Large intestine (tissue), 12 donors: ENCODE data around the gene PGGT1B. TPM values are rescaled to one million over a fixed set of nuclear protein-coding genes. Genes with fewer than 3 reads are reported as not detected.
A peak's percentile ranks its signal among the peaks of the same experiment; 100 is the strongest.

Source experiments
- DNase-seq, 2 donors: peaks; one replicate each; pipeline versions ENCODE4 v3.0.0 to v3.0.0-alpha.2; 2013
- H3K27ac ChIP-seq: one replicate; pipeline ENCODE4 v1.5.1; 2013; ENCODE audit warnings: low read length
- H3K27me3 ChIP-seq: 2 replicates; pipeline ENCODE4 v1.6.1; 2013; ENCODE audit warnings: low read length; ENCODE audit not compliant: control insufficient read depth, insufficient read depth
- H3K36me3 ChIP-seq: 2 replicates; pipeline ENCODE4 v1.6.1; 2013; ENCODE audit warnings: low read length; ENCODE audit not compliant: control insufficient read depth, insufficient read depth
- H3K4me1 ChIP-seq: one replicate; pipeline ENCODE4 v1.6.1; 2013; ENCODE audit warnings: low read length; ENCODE audit not compliant: control insufficient read depth, insufficient read depth
- H3K4me3 ChIP-seq: one replicate; pipeline ENCODE4 v1.5.1; 2013; ENCODE audit warnings: low read length
- H3K9me3 ChIP-seq: one replicate; pipeline ENCODE4 v1.6.1; 2013; ENCODE audit warnings: mild to moderate bottlenecking, low read depth, low read length, moderate library complexity; ENCODE audit not compliant: control insufficient read depth
- WGBS: methylation state at CpG from one replicate; pipeline ENCODE4 v1.1.5; 2013; ENCODE audit warnings: low lambda C conversion rate; ENCODE audit not compliant: insufficient coverage; 5-methylcytosine and 5-hydroxymethylcytosine counted together
- long read RNA-seq, 11 donors: transcript quantifications; one replicate each; lab custom pipeline, GENCODE V29; 2026
- polyA plus RNA-seq: library from polyadenylated mRNA; unstranded; fragments of 120-200 nt; gene quantifications from one replicate; pipeline ENCODE4 v1.2.1, GENCODE V29; 2013

PGGT1B gene
- 20.5 TPM for polyA plus RNA-seq
- long read RNA-seq, donor 1, full-length matches to known transcripts, result 4 of 4 reads
- long read RNA-seq, donor 1, partial matches to known transcripts, result 0 of 4 reads
- long read RNA-seq, donor 1, other reads (novel, unspliced or antisense), result 0 of 4 reads
- long read RNA-seq, donor 2, full-length matches to known transcripts, result 10 of 17 reads
- long read RNA-seq, donor 2, partial matches to known transcripts, result 7 of 17 reads
- long read RNA-seq, donor 2, other reads (novel, unspliced or antisense), result 0 of 17 reads
- long read RNA-seq, donor 3, full-length matches to known transcripts, result 20 of 20 reads
- long read RNA-seq, donor 3, partial matches to known transcripts, result 0 of 20 reads
- long read RNA-seq, donor 3, other reads (novel, unspliced or antisense), result 0 of 20 reads
- long read RNA-seq, donor 4, full-length matches to known transcripts, result 1 of 1 reads
- long read RNA-seq, donor 4, partial matches to known transcripts, result 0 of 1 reads
- long read RNA-seq, donor 4, other reads (novel, unspliced or antisense), result 0 of 1 reads
- long read RNA-seq, donor 5, full-length matches to known transcripts, result 4 of 4 reads
- long read RNA-seq, donor 5, partial matches to known transcripts, result 0 of 4 reads
- long read RNA-seq, donor 5, other reads (novel, unspliced or antisense), result 0 of 4 reads
- long read RNA-seq, donor 6, full-length matches to known transcripts, result 4 of 4 reads
- long read RNA-seq, donor 6, partial matches to known transcripts, result 0 of 4 reads
- long read RNA-seq, donor 6, other reads (novel, unspliced or antisense), result 0 of 4 reads
- long read RNA-seq, donor 7, full-length matches to known transcripts, result 4 of 4 reads
- long read RNA-seq, donor 7, partial matches to known transcripts, result 0 of 4 reads
- long read RNA-seq, donor 7, other reads (novel, unspliced or antisense), result 0 of 4 reads
- long read RNA-seq, donor 8, full-length matches to known transcripts, result 7 of 7 reads
- long read RNA-seq, donor 8, partial matches to known transcripts, result 0 of 7 reads
- long read RNA-seq, donor 8, other reads (novel, unspliced or antisense), result 0 of 7 reads
- long read RNA-seq, donor 9, full-length matches to known transcripts, result 3 of 3 reads
- long read RNA-seq, donor 9, partial matches to known transcripts, result 0 of 3 reads
- long read RNA-seq, donor 9, other reads (novel, unspliced or antisense), result 0 of 3 reads
- long read RNA-seq, donor 10, full-length matches to known transcripts, result 5 of 5 reads
- long read RNA-seq, donor 10, partial matches to known transcripts, result 0 of 5 reads
- long read RNA-seq, donor 10, other reads (novel, unspliced or antisense), result 0 of 5 reads
- long read RNA-seq, donor 11, full-length matches to known transcripts, result 5 of 5 reads
- long read RNA-seq, donor 11, partial matches to known transcripts, result 0 of 5 reads
- long read RNA-seq, donor 11, other reads (novel, unspliced or antisense), result 0 of 5 reads

DNA sequence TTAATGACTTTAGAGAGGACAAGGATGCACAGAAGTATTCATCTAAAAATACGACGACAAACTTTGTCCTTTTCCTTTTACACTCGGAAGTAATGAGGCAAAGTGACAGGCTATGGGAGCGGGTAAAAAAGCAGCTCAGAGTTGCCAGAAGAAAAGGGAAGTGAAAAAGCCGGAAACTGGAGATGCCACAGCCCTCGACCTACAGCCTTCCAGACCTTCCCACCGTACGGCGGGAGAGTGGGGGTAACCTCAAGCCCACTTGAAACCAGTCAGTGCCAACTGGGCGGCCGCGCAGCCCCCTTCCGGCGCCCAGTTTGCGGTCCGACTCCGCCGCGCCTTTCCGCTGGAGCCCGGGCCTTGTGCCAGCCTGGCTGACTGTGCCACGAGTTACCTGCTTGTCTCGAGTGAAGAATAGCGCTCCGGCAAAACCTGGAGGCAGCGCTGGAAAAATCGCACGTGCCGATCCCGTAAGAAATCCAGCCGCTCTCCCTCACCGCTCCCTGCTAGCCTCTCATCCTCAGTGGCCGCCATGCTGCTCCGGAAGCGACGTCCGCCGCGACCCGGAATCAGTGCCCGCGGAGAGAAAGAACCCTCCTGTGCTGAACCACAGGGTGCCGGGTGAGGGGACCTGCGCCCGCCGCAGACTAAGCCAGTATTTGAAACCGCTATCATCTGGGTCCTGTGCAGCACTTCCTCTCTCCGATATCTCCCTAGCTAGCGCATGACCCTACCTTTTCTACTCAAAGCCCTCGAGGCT, at the start of gene PGGT1B:
TSS of gene PGGT1B (minus strand) at position 557 of the 757 bp plus-strand sequence. CDS start at position 531, 26 bp downstream.
- peak within 1 kb of the TSS; percentile 89 for H3K4me3 ChIP-seq

DNA sequence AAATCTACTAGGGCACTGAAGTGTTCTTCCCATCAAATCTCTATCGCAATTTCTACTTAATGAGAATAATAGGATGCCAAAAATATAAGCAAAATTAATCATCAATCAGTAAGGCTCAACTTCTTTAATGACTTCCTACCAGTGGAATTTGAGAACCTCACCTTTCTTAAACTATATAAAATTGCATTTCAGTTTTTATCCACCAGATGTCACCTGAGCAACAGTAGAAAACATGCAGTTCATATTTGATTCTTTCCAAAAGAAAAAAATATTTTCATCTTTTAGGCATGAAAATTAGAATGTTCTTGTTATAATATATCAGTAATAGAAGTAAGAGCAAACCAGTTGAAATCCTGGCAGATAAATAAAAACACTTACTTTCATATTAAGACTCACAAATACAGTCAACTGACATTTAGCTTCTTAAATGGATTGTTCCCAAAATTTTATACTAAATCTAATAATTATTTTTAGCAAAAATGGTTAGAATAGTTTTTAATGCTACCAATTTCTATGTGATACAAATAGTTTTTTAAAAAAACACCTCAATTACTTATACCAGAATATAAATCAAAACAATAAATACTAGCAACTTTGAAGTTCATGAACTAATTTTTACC, 47.2 kb upstream of the PGGT1B start:
- no peak overlapping the region for H3K27ac ChIP-seq
- no peaks in the 10 kb centered on the region for H3K36me3 ChIP-seq
- no peak for DNase-seq
- WGBS, result 43% methylated on average over 1 of the region's 1 CpG
- H3K4me1 ChIP-seq, result no peaks in the 10 kb centered on the region
- no peak overlapping the region for H3K4me3 ChIP-seq
- H3K27me3 ChIP-seq, result peaks cover 2% of the 10 kb centered on the region
- no peaks in the 10 kb centered on the region for H3K9me3 ChIP-seq

More for the DNA sequence above, at the start of gene PGGT1B:
- H3K27me3 ChIP-seq, result no peaks in the 10 kb centered on the region
- peak within 1 kb of the TSS; percentile 78 for H3K27ac ChIP-seq
- WGBS, result 5% methylated on average over 4 of the region's 50 CpGs
- peaks cover 3% of the 10 kb centered on the region for H3K9me3 ChIP-seq
- peak; percentile 53 to 83 for DNase-seq
- no peaks in the 10 kb centered on the region for H3K36me3 ChIP-seq
- H3K4me1 ChIP-seq, result peaks cover 8% of the 10 kb centered on the region

DNA sequence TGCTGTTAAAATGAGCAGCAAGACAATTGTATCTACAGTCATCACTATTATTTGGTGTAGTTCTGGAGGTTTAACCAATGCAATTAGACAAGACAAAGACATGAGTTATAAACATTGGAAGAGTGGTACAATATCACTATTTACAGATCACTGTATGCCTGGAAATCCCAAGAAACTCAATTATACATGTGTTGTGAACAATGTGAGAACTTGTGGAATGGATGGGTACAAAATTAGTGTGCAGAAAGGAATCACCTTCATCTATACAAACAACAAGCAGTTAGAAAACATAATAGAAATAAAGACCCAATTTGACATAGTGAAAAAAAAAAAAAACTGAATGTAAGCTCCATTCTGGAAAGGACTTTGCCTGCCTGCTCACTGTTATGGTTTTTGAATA, 46.1 kb upstream of the PGGT1B start:
- H3K4me1 ChIP-seq, result no peaks in the 10 kb centered on the region
- peaks cover 2% of the 10 kb centered on the region for H3K27me3 ChIP-seq
- no peak overlapping the region for H3K4me3 ChIP-seq
- H3K9me3 ChIP-seq, result no peaks in the 10 kb centered on the region
- no peak for DNase-seq
- no peak overlapping the region for H3K27ac ChIP-seq
- no peaks in the 10 kb centered on the region for H3K36me3 ChIP-seq

DNA sequence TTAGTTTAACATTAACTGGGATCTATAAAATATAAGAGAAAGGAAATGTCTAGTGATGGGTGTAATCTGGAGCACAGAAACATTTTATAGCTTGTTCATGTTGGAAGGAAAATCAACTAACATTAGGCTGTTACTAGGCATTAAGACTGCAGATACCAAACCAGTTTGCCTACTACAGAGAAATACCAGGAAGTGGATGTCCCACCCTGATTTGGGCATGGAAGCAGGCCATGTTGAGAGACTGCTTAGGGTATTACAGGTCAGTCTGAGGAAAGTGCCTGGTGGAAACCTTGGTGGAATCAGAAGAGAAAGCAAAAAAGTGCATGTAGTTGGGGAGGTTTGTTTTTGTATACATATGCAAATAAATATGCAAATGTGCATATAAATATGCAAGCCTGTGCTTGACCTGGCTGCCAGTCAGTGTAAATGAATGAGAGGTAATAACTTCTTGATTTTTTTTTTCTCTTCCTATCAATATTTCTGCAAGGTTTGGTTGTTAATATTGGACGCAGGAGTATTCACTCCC, 43.4 kb upstream of the PGGT1B start:
- Histone ChIP-seq H3K27me3 (no peaks in the 10 kb centered on the region), H3K27ac (no peak overlapping the region), H3K36me3 (no peaks in the 10 kb centered on the region), H3K9me3 (no peaks in the 10 kb centered on the region), H3K4me1 (no peaks in the 10 kb centered on the region), H3K4me3 (no peak overlapping the region)
- no CpG with 5 or more reads among the region's 1 CpG for WGBS
- peak in 1 of 2 donors; percentile 49 for DNase-seq

DNA sequence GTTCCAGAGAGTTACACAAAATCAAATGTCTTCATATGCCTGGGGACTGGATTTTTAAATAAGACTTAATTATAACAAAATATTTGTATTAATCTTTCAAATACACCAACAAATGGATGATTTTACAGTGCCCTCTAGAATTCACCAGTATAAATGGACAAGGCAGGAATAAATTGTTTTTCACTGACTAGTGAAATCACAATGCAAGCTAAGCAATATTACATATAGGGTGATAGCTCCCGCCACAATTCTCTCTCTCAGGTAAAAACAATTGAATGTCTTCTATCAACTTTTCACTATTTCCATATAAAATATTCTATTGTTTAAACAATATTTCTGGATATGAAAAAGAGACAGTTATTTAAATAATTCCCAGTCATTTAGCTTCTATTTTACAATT, 41.8 kb upstream of the PGGT1B start:
- Histone ChIP-seq H3K27me3 (no peaks in the 10 kb centered on the region), H3K36me3 (no peaks in the 10 kb centered on the region), H3K9me3 (no peaks in the 10 kb centered on the region), H3K4me1 (no peaks in the 10 kb centered on the region), H3K4me3 (no peak overlapping the region), H3K27ac (no peak overlapping the region)
- DNase-seq, result no peak
- no CpG with 5 or more reads among the region's 1 CpG for WGBS

DNA sequence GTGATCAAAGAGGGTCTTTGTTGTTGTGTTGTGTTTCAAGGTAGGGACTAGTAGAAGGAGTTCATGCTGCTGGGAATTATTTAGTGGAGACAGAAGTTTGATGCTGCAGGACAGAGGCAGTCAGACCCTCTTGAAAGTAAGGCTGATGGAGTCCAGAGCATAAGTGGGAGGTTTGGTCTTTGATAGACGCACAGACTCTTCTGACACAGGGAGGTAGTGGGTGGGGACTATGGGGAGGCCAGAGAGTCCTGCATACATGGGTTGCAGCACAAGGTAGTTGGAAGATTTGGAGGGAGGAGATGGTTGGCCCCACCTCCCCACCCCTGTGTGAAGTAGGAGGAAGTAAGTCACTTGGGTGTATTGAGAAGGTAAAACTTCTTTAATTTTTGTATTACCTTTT, 36.1 kb upstream of the PGGT1B start:
- H3K27me3 ChIP-seq, result no peaks in the 10 kb centered on the region
- H3K27ac ChIP-seq, result no peak overlapping the region
- DNase-seq, result no peak
- H3K4me1 ChIP-seq, result no peaks in the 10 kb centered on the region
- H3K4me3 ChIP-seq, result no peak overlapping the region
- H3K36me3 ChIP-seq, result no peaks in the 10 kb centered on the region
- no peaks in the 10 kb centered on the region for H3K9me3 ChIP-seq
- no CpG with 5 or more reads among the region's 1 CpG for WGBS

DNA sequence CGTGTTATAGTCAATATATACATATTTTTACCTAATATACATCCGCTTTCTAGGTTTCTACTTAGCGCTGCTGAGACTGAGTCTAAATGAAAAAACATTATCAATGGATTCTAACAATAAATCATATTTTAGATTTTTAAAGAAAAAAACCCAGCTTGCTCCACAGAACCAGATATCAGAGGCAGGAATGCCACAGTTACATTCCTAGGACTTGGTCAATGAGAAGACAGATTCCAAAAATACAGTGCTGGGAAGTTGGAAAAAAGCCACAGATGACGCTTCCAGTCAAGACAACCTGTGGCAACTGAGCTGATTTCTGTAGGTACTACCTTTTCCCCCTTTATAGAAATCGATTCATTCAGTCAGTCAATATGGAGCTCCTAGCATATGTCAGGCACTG, 34.4 kb upstream of the PGGT1B start:
- no peaks in the 10 kb centered on the region for H3K9me3 ChIP-seq
- H3K4me1 ChIP-seq, result no peaks in the 10 kb centered on the region
- no peak overlapping the region for H3K27ac ChIP-seq
- no peaks in the 10 kb centered on the region for H3K36me3 ChIP-seq
- WGBS, result 14% methylated on average over 1 of the region's 5 CpGs
- DNase-seq, result no peak
- no peak overlapping the region for H3K4me3 ChIP-seq
- no peaks in the 10 kb centered on the region for H3K27me3 ChIP-seq

DNA sequence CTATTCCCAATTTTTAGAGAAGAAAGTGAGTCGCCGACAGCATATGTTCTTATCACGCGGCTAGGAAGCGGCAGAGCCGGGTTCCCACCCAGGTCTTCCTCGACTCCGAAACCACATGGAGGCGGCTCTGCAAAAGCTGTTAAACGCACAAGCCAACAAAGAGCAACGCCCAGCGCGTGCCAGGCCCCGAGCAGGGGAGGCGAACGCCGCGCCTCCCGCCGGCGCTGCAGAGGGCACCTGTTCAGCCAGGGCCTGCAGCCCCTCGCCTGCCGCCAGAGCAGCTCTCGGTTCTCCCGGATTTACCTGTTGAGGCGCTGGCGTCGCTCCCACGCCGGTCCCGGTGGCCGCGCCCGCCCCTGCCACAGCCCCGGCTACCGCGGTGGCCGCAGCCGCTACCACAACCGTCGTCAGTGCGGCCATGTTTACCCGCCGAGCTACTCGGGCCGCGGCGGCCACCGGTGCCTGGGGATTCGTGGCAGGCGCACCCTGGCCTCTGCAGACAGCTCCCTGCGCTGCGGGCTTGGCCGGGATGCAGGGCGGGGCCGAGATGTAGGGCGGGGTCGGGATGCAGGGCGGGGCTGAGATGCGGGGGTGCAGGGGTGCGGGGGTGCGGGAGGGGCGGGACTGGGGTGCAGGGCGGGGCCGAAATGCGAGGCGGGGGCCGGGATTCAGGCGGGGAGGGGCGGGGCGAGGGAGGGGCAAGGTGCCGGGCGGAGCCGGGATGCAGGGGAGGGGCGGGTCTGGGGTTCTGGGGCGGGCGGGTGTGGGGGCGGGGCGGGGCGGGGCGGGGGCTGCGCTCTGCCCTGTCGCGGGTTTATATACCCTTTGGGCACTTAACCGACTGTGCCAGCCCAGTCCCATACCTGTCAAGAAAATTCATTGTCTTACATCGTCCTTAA, 33.7 kb upstream of the PGGT1B start, which contains the start of gene CCDC112:
TSS of gene CCDC112 (minus strand) at position 531 of the 899 bp plus-strand sequence. CDS start at position 420, 111 bp downstream.
- H3K4me1 ChIP-seq, result no peaks in the 10 kb centered on the region
- no peaks in the 10 kb centered on the region for H3K9me3 ChIP-seq
- 6% methylated on average over 2 of the region's 86 CpGs for WGBS
- DNase-seq, result peak; percentile 52 to 81
- H3K4me3 ChIP-seq, result peak within 1 kb of the TSS; percentile 46
- no peaks in the 10 kb centered on the region for H3K27me3 ChIP-seq
- H3K36me3 ChIP-seq, result no peaks in the 10 kb centered on the region
- no peak within 1 kb of the TSS for H3K27ac ChIP-seq
